ENCODE results near the gene PARD3B.

Gene PARD3B

DNA sequence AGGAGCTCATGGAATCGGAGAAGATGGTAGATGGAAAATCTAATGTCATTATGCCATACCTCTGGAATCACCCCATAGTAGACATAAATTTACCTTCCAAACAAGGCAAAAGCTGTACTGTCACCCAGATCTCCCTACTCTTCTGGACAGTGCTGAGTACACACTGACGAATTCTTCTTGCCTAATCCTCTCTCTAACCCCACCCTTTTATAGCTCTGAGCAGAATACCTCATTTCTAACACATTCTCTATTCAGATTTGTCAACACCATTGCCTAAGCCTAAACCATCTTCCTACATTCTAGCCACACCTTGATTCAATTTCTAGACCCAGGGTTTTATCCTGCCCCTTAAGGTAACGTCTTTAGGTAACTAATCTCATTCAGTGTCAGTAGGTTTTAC is 816.0 kb downstream of the PARD3B start:
- no peak for DNase-seq (ENCODE audit: low read depth)

DNA sequence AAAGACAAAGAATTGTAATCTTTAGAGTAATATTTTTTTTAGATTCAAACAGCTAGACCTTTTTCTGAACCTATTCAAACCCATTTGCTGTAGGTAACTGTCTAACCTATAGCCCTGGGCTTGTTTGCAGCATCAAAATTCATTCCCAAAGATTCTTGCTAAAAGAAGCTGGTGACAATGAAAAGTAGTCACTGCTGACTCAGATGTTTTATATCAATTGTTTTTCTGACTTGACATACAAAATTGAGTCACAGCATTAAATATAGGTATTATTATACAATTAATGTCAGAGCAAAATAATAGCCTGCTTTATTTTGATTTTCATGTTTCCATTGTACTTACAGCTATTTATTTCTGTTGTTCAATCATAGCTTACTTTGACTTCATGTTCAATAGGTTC is 816.7 kb downstream of the PARD3B start:
- no peak for DNase-seq (ENCODE audit: low read depth)

- DNase-seq (ENCODE audit: low read depth): no peak
These were observed 819.0 kb downstream of the PARD3B start for GRCh38 chr2:205364261-205364660.

DNA sequence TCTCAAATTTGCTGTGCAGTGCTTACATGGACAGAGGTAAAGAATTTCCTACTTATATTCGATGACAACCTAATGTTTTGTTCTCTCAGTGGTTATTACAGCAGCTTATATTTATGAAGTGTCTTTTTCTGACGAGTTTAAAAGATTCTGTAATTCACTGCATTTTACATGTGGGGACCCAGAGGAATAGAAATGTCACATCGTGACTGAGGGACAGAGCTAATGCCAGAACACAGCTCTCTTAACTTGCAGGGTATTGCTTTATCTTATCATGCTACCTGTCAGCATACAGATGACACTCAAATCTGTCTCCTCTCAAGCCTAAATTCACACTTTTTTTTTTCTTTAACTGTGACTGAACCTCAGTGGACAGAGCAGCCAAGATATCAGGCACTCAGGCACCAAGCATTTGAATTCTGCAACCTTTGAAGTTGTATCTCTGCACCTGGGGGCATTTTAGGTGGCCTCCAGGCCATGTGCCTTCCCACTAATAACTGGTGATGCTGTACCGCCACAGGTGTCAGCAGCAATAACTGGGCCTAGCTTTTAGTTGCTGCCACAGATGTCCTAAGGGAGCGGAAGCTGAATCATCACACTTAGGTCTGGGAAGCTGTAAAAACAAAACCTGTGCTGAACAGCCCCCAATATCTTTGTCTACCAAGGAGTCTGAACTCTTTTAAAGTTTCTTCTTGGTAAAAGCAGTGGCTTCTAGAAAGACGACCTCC is 821.2 kb downstream of the PARD3B start:
- DNase-seq (ENCODE audit: low read depth): no peak

DNA sequence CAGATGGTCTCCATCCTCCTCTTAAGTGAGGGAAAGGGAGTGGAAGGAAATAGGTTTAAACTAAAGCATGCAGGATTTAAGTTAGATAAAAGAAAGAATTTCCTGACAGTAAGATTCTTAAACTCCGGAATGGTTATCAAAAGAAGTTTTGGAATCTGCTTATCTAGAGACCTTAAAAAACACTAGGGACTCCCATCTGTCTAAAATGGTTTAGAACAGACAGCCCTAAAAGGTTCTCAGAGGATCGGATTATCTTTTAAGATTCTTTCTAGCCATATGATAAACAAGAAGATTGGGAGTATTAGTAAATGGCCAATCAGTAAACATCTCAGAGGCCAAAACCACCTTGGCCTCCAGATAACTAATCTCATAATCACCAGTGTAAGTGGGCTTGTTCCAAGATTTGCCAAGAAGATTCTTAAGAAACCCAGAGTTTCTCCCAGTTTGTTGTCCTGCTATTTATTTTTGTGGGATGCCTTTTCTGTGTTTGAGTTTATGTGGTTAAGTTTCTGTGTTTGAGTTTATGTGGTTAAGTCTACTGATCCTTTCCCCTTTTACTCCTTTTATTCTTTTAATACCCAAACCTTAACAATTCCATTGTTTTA is 822.2 kb downstream of the PARD3B start:
- no peak for DNase-seq (ENCODE audit: low read depth)

- DNase-seq (ENCODE audit: low read depth): no peak
These were observed 824.5 kb downstream of the PARD3B start for GRCh38 chr2:205369813-205370212.

- no peak for DNase-seq (ENCODE audit: low read depth)
These were observed 825.5 kb downstream of the PARD3B start for GRCh38 chr2:205370726-205371125.

GRCh38 chr2:205372141-205372540 is 826.9 kb downstream of the PARD3B start:
- no peak for DNase-seq (ENCODE audit: low read depth)

GRCh38 chr2:205375461-205376448 is 830.5 kb downstream of the PARD3B start:
- no peak for DNase-seq (ENCODE audit: low read depth)

DNA sequence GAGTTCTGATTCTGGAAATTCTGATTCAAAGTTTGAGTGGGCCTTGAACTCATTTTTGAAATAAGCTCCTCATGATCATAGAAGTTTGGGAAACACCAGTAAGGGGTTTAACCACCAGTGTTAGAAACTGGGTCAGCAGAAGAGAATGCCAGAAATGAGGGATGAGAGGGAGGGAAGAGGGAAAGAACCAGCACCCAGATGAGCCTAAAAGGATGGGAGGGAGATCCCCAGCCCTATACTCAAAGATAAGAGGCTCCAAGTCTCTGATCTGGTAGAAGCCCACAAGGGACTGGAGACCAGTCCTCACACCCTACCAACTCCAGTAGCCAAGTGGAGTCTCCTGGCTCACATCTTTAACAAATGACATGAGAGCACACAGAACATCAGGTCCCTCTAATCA is 832.0 kb downstream of the PARD3B start:
- DNase-seq (ENCODE audit: low read depth): no peak

- DNase-seq (ENCODE audit: low read depth): no peak
These were observed 838.3 kb downstream of the PARD3B start for GRCh38 chr2:205383601-205384000.

- no peak for DNase-seq (ENCODE audit: low read depth)
These were observed 840.8 kb downstream of the PARD3B start for GRCh38 chr2:205386109-205386508.

GRCh38 chr2:205387350-205388055 is 842.2 kb downstream of the PARD3B start:
- no peak for DNase-seq (ENCODE audit: low read depth)

DNA sequence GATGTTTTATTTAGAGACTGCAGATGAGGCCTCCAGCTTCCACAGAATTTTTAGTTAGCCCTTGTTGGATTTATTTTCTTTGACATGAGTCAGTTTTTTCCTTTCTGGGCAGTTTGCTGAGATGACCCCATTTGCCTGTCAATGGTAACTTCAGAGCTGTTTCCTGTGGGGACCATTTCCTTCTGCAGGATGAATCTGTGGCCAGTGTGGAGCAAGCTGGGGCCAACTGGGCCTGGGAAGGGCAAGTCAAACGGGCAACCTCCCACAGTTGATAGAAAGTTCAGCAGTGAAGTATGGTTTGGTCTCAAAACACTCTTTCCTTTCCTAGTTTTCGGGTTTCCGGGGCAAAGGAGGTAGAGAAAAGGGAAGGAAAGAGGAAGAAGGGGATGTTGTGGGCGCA is 845.6 kb downstream of the PARD3B start:
- no peak for DNase-seq (ENCODE audit: low read depth)

GRCh38 chr2:205401511-205401910 is 856.2 kb downstream of the PARD3B start:
- no peak for DNase-seq (ENCODE audit: low read depth)

GRCh38 chr2:205402011-205402410 is 856.7 kb downstream of the PARD3B start:
- no peak for DNase-seq (ENCODE audit: low read depth)

- DNase-seq (ENCODE audit: low read depth): no peak
These were observed 858.1 kb downstream of the PARD3B start for GRCh38 chr2:205403244-205403825.

- no peak for DNase-seq (ENCODE audit: low read depth)
These were observed 859.9 kb downstream of the PARD3B start for GRCh38 chr2:205405194-205405593.

- no peak for DNase-seq (ENCODE audit: low read depth)
These were observed 860.5 kb downstream of the PARD3B start for GRCh38 chr2:205405752-205406151.

DNA sequence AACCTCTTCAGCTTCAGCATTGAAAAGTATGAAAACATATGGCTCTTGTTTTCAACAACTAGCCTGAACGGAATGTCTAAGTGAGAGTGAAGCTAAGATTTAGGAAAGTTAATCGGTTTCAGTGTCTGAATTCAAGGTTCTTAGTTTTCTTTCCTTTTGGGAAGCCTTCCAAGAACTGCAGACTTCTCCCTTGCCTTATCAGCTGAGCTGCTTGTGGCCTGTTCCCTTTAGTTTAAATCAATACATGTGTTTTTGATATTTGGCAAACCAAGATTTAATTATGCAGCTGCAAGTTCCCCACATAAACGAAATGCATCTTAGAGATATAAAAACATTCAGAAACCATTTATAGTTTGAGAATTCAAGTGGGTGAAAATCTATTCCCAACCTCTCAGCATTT is 862.7 kb downstream of the PARD3B start:
- DNase-seq (ENCODE audit: low read depth): no peak

DNA sequence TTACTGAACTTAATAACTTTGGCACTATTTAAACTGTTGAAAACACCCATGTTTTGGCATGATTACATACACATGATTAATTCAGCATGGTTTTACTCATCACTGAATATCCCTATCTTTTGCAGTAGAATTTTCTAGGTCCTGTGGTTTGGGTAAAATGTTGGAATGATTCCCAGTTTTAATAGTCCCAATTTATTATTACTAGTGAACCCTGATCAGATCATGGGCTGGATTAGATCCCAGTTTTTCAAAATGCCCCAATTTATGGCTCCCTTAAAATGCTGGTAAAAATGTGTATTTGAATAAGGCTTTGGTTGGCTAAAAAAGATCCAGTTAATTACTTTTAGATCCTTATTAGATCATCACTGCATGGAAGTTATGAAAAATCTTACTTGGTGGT is 863.4 kb downstream of the PARD3B start:
- no peak for DNase-seq (ENCODE audit: low read depth)

- no peak for DNase-seq (ENCODE audit: low read depth)
These were observed 864.1 kb downstream of the PARD3B start for GRCh38 chr2:205409411-205409810.
